HEK293T (cell line): Measurements from ENCODE around the gene B4GALT5.
"Not testable (repeated sequence)": the region's sequence is repeated elsewhere in the genome, so short reads cannot be mapped to it uniquely, and the experiment has no call there.

ENCODE experiments used
- FOXK2 ChIP-seq: fragments of 450-650 bp; IDR thresholded peaks from 2 replicates; pipeline ENCODE4 v1.6.1; 2016; ENCODE audit warnings: mild to moderate bottlenecking
- HDGF ChIP-seq: fragments of 450-650 bp; IDR thresholded peaks from 2 replicates; pipeline ENCODE4 v1.6.1; 2017; ENCODE audit warnings: antibody characterized with exemption, borderline replicate concordance
- PKNOX1 ChIP-seq: fragments of 450-650 bp; IDR thresholded peaks from 2 replicates; pipeline ENCODE4 v1.6.1; 2016
- SP1 ChIP-seq: fragments of 450-650 bp; IDR thresholded peaks from 2 replicates; pipeline ENCODE4 v1.6.1; 2017
- TARDBP ChIP-seq: fragments of 450-650 bp; IDR thresholded peaks from 2 replicates; pipeline ENCODE4 v1.6.1; 2016

GRCh38 chr20:49615051-49615400 lies 98.7 kb downstream of the B4GALT5 start:
- not testable (repeated sequence) for TF ChIP-seq HDGF, TARDBP, PKNOX1, SP1, FOXK2
